HPDE6-E6E7 (cell line): ENCODE data around the gene ATG10.
"Not testable (repeated sequence)": the region's sequence is repeated elsewhere in the genome, so short reads cannot be mapped to it uniquely, and the experiment has no call there.

ENCODE experiments used
- DNase-seq: peaks from one replicate; pipeline ENCODE4 v3.0.0; 2011; ENCODE audit warnings: missing footprints; ENCODE audit errors: extremely low spot score

ATG10 gene

GRCh38 chr5:81982172-81982685 is 10.4 kb downstream of the ATG10 start:
- not testable (repeated sequence) for DNase-seq

DNA sequence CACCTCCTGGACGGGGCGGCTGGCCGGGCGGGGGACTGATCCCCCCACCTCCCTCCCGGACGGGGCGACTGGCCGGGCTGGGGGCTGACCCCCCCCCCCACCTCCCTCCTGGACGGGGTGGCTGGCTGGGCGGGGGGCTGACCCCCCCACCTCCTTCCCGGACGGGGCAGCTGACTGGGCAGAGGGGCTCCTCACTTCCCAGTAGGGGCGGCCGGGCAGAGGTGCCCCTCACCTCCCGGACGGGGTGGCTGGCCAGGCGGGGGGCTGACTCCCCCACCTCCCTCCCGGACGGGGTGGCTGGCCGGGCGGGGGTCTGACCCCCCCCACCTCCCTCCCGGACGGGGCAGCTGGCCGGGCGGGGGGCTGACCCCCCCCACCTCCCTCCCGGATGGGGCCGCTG is 11.3 kb downstream of the ATG10 start:
- DNase-seq = not testable (repeated sequence)

DNA sequence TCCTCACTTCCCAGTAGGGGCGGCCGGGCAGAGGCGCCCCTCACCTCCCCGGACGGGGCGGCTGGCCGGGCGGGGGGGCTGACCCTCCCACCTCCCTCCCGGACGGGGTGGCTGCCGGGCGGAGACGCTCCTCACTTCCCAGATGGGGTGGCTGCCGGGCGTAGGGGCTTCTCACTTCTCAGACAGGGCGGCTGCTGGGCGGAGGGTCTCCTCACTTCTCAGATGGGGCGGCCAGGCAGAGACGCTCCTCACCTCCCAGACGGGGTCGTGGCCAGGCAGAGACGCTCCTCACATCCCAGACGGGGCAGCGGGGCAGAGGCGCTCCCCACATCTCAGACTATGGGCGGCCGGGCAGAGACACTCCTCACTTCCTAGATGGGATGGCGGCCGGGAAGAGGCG is 11.7 kb downstream of the ATG10 start:
- DNase-seq = not testable (repeated sequence)

- DNase-seq = no peak
Observed at GRCh38 chr5:81986126-81986525, 14.3 kb downstream of the ATG10 start.

DNA sequence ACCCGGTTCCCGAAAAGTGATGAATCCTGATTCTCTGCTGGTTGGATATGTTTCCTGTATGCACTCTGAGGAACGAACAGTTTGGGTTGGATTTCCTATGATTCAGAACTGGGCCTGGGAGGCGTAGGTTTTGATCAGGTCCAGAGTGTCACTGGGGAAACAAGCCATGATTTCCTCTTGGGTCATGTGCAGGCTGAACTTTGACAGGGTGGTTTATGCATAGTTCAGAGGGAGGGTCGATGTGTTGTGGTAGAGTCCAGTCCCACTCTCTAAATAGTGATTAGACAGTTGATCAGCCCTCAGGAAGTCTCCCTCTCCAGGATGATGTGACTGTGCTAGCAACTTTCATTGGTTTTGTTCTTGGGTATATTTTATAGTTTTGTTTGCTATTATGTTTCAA is 17.4 kb downstream of the ATG10 start:
- no peak for DNase-seq

GRCh38 chr5:81994679-81995078 is 22.9 kb downstream of the ATG10 start:
- DNase-seq = no peak

DNA sequence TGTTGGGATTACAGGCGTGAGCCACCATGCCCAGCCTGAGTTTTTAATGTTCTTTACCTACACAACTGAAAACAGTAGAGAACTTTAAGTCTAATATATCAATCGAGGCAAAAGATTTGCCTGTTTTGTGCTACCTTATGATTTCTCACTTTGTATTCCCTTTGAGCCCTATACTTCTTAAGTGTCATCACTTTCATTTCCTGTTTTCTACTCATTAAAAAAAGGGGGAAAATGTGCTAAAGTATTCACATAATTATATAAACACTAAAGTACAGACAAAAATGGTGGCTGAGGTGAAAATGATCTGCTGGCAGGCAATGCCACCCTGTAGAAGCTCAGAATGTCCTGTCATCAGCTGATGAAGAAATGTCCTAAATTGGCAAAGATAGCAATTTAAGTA is 23.6 kb downstream of the ATG10 start:
- DNase-seq = no peak

- DNase-seq = peak; percentile 13
Observed at GRCh38 chr5:82004511-82004910, 32.7 kb downstream of the ATG10 start.

DNA sequence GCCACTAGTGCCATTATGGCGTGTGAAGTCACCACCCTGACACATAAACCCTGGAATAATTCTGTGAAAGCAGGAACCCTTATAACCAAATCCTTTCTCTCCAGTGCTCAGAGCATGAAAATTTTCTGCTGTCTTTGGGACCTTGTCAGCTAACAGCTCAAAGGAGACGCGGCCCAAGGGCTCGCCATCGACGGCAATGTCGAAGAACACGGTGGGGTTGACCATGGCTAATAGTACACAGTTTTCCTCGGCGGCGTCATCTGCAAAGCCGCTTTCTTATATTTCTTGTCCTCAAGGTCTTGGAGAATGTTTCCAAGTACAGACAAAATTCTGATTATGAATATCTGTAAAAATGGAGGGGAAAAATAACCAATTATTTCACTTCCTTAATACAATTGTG is 38.0 kb downstream of the ATG10 start:
- not testable (repeated sequence) for DNase-seq

GRCh38 chr5:82010696-82011095 is 38.9 kb downstream of the ATG10 start:
- DNase-seq = no peak

DNA sequence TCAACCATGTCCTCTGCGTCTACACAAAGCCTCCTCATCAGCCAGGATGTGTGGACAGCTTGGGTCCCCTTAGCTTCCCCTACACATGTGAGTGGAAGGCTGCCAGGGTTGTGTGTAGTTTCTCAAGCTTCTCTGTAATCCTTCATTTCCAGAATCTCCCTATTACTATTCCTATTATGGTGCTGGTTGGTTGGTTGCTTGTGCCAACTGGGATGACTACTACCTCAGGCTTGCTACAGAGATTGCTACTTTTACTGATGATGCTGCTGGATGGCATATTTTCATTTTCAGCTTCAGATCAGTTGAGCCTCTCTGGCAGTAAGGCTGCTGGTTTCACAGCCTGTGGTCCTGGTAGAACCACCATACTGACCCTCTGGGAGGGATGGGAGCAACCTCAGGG is 39.9 kb downstream of the ATG10 start:
- no peak for DNase-seq

DNA sequence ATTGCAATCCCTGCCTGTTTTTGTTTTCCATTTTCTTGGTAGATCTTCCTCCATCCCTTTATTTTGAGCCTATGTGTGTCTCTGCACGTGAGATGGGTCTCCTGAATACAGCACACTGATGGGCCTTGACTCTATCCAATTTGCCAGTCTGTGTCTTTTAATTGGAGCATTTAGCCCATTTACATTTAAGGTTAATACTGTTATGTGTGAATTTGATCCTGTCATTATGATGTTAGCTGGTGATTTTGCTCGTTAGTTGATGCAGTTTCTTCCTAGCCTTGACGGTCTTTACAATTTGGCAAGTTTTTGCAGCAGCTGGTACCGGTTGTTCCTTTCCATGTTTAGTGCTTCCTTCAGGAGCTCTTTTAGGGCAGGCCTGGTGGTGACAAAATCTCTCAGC is 42.8 kb downstream of the ATG10 start:
- DNase-seq = not testable (repeated sequence)

DNA sequence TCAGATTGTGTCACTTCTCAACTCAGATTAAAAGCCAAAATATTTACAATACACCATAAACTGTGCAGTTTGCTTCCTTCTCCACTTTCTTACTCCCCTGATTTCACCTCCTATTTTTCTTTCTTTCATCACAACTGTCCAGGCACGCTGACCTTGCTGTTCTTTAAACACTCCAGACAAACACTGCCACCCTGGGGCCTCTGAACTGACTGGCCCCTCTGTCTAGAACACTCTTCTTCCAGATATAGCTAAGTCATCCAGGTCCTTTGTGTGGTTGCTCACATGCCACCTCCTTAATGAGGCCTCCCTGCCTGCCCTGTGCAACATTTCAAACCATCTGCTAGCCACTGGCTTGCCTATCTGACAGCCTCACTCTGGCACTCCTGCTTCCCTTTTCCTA is 46.6 kb downstream of the ATG10 start:
- DNase-seq = no peak

DNA sequence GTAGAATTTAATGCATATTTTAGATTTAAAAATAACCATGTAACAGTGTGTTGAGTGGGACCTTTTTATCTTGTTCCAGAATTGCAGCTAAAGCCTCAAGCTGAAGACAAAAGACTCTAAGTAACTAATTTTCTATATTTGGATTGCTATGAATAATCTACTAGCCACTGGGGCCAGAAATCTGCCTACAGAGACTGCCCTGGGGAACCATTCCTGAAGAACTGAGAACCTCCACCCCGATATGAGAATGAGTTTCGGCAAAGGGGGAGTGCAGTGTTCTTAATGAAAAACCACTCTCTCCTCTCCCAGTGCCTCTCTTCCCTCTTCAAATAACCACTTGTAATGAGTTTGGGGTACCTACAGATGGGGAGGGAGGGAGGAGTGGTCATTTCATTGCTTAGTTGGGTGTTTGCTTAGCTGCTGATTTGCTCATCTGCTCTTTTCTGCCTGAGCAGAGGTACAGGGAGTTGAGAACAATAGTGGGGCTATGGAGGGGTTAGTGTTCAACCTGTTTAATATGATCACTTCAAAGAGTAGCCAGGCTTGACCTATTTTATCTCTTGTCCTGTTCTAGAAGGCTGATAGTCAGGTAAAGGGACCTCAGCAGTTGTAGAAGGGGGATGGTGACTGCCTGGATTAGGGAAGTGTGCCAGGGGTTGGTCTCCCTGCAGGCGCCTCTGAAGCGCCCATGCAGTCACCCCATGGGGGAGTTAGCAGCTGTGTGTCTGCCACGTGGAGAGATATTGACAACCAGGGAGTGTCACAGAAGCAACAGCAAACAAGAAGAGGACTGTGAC is 47.7 kb downstream of the ATG10 start:
- no peak for DNase-seq

- no peak for DNase-seq
Observed at GRCh38 chr5:82022499-82022898, 50.7 kb downstream of the ATG10 start.

- DNase-seq = no peak
Observed at GRCh38 chr5:82023644-82024043, 51.8 kb downstream of the ATG10 start.

DNA sequence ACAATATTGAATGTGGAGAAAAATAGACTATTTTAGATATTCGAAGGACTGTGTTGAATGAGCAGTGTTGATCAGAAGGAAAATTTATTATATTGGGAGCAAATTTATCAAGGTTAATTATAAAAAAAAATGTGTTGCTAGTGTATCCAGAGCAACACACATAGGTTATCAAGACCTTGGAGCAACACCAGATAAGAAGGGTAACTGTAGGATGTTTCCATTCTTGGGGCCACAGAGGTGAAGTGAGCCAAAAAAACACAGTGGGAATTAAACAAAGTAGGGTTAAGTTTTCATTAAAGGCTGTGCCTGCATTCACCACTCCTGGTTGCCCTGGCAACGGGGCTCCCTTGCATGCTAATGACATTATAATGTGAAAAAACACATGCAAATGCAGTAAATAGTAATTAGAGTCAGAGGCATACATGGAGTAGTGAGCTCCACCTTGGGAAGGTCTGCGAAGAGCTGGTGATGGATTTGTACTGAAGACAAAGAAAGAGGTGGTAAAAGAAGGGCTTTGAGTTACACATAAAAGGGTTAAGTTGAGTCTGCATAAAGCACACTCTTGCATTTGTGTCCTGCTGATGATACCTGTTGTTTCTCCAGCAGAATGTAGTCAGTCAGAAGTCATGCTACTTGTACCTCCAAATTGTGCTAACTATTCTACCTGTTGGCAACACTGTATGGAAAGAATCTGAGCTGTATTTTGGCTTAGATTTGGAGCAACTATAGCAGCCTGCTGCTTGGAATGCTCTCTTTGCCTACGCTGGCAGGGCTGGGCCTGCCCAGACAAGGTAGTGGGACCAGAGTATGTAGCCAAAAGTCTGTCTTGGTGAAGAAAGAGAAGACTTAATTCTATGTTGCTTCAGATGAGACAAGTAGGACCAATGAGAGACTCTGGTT is 59.6 kb downstream of the ATG10 start:
- DNase-seq = no peak

DNA sequence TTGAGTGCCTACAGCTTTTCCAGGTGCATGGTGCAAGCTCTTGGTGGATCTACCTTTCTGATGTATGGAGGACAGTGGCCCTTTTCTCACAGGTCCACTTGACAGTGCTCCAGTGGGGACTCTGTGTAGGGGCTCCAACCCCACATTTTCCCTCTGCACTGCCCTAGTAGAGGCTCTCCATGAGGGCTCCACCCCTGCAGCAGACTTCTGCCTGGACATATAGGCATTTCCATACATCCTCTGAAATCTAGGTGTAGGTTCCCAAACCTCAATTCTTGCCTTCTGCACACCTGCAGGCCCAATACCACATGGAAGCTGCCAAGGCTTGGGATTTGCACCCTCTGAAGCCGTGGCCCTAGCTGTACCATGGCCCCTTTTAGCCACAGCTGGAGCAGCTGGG is 71.1 kb downstream of the ATG10 start:
- DNase-seq = not testable (repeated sequence)

- DNase-seq = no peak
Observed at GRCh38 chr5:82044010-82044409, 72.2 kb downstream of the ATG10 start.

DNA sequence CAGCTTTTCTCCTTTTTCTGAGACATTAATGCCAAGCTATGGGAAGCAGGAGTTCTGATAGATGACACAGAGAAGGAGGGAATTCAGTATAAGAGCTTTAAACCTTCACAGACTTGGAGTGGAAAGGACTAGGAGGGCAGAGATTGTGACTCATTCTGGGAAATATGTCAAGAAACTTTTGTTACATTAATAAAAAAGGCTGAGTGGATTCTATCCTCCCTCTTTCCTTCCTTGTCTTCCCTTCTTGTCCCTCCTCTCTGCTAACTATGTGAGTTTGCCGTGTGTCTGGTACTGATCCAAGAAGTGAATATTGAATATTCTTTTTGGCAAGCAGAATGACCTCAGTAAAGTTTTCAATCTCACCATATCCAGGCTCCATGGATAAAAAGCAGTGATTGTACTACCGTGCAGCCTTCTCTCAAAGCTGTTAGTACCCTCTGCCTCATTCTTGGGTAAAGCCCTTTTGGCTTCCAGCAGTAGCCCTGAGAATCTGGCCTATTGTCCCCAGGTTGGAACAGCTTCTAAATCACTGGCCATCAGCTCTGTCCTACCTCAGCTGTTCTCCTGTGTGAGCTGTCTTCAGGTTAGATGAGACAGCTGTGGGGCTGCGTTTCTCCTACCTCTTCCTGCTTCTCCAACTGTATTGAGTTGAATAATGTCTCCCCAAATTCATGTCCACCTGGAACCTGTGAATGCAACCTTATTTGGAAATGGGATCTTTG is 73.9 kb downstream of the ATG10 start:
- no peak for DNase-seq

DNA sequence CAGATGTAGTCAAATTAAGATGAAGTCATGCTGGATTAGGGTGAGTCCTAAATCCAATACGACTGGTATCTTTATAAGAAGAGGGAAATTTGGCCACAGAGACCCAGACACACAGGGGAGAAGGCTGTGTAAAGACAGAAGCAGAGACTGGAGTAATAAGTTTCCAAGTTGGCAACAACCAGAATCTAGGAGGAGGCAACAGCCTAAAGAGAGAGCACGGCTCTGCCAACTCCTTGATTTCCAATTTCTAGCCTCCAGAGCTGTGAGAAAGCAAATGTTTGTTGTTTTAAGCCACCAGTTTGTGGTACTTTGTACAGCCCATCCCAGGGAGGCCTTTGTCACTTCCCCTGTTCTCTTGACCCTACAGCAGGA is 74.4 kb downstream of the ATG10 start:
- no peak for DNase-seq

DNA sequence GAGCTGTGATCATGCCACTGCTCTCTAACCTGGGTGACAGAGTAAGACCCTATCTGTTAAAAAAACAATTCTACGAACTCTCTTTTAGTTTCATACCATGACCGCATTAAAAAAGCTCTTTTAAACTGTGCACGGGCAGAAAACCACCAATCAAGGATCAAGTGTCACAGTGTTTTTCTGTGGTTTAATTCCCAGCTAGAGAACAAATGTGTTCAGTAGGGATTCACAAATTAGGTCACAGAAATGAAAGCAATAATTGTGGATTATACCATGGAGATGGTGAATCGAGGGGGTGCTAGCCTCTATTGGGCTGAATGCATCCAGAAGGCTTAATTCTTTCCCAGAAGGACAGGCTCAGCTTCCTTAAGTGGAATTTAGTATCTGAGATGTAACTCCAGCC is 79.1 kb downstream of the ATG10 start:
- DNase-seq = no peak
